SK-N-MC (cell line): ENCODE measurements around the gene GPRC5C.

Source experiments
- DNase-seq: peaks from one replicate; pipeline ENCODE4 v3.0.0-alpha.2; 2011; ENCODE audit warnings: low read depth, low spot score
- H3K27ac ChIP-seq: fragments of 200-600 bp; sonication (generic); 2 replicates; pipeline ENCODE4 v1.5.1; 2016; ENCODE audit warnings: mixed run types
- H3K36me3 ChIP-seq: fragments of 200-600 bp; sonication (generic); 2 replicates; pipeline ENCODE4 v1.6.1; 2017; ENCODE audit warnings: antibody characterized with exemption, low read length, mixed read lengths; ENCODE audit not compliant: insufficient read depth
- H3K4me3 ChIP-seq: fragments of 200-600 bp; sonication (generic); 2 replicates; pipeline ENCODE4 v1.5.1; 2016
- H3K9ac ChIP-seq: fragments of 200-600 bp; sonication (generic); 2 replicates; pipeline ENCODE4 v1.8.0; 2017; ENCODE audit warnings: mixed run types, mixed read lengths; ENCODE audit not compliant: insufficient read length
- H3K9me3 ChIP-seq: fragments of 200-600 bp; sonication (generic); 2 replicates; pipeline ENCODE4 v1.6.1; 2017; ENCODE audit warnings: low read depth, mild to moderate bottlenecking, antibody characterized with exemption, low read length, moderate library complexity, mixed read lengths
- EZH2 ChIP-seq: fragments of 200-600 bp; sonication (generic); IDR thresholded peaks from one replicate; pipeline ENCODE4 v1.6.1; 2017; ENCODE audit warnings: antibody characterized with exemption
- FOXP2 ChIP-seq: optimal IDR thresholded peaks from 2 replicates; pipeline ENCODE3; 2011; ENCODE audit warnings: mild to moderate bottlenecking, moderate library complexity; ENCODE audit not compliant: insufficient read depth; ENCODE audit errors: extremely low read length, control extremely low read depth
- POLR2AphosphoS5 ChIP-seq: IDR thresholded peaks from 2 replicates; pipeline ENCODE4 v1.6.1; 2012; ENCODE audit warnings: mild to moderate bottlenecking, low read depth, low read length, borderline replicate concordance

Gene GPRC5C

GRCh38 chr17:74390680-74391653 is 40.9 kb upstream of the GPRC5C start:
- no peak for DNase-seq
- H3K9ac ChIP-seq: no peak overlapping the region
- no peaks in the 10 kb centered on the region for H3K36me3 ChIP-seq
- H3K9me3 ChIP-seq: no peaks in the 10 kb centered on the region
- no peak overlapping the region for H3K4me3 ChIP-seq
- no peak overlapping the region for H3K27ac ChIP-seq
- no peak for TF ChIP-seq EZH2
- no peak for TF ChIP-seq FOXP2
- no peak for TF ChIP-seq POLR2AphosphoS5

GRCh38 chr17:74391771-74392170 is 40.1 kb upstream of the GPRC5C start:
- Histone ChIP-seq H3K36me3 (no peaks in the 10 kb centered on the region), H3K27ac (no peak overlapping the region), H3K9me3 (no peaks in the 10 kb centered on the region), H3K9ac (no peak overlapping the region), H3K4me3 (no peak overlapping the region)
- no peak for DNase-seq
- TF ChIP-seq POLR2AphosphoS5: no peak
- no peak for TF ChIP-seq FOXP2
- TF ChIP-seq EZH2: no peak

- no peaks in the 10 kb centered on the region for H3K9me3 ChIP-seq
- DNase-seq: no peak
- no peak overlapping the region for H3K27ac ChIP-seq
- TF ChIP-seq EZH2 (no peak), POLR2AphosphoS5 (no peak), FOXP2 (no peak)
- H3K36me3 ChIP-seq: no peaks in the 10 kb centered on the region
- no peak overlapping the region for H3K9ac ChIP-seq
- no peak overlapping the region for H3K4me3 ChIP-seq
Observed at GRCh38 chr17:74392848-74393247, 39.0 kb upstream of the GPRC5C start.

- no peaks in the 10 kb centered on the region for H3K9me3 ChIP-seq
- TF ChIP-seq FOXP2: no peak
- no peak for TF ChIP-seq EZH2
- TF ChIP-seq POLR2AphosphoS5: no peak
- H3K27ac ChIP-seq: no peak overlapping the region
- H3K4me3 ChIP-seq: no peak overlapping the region
- no peaks in the 10 kb centered on the region for H3K36me3 ChIP-seq
- H3K9ac ChIP-seq: no peak overlapping the region
- DNase-seq: no peak
Observed at GRCh38 chr17:74393346-74393942, 38.4 kb upstream of the GPRC5C start.

GRCh38 chr17:74394275-74394950 is 37.5 kb upstream of the GPRC5C start:
- no peak for TF ChIP-seq EZH2
- TF ChIP-seq POLR2AphosphoS5: no peak
- no peak for TF ChIP-seq FOXP2
- H3K27ac ChIP-seq: no peak overlapping the region
- H3K4me3 ChIP-seq: no peak overlapping the region
- no peak for DNase-seq
- no peaks in the 10 kb centered on the region for H3K36me3 ChIP-seq
- H3K9ac ChIP-seq: no peak overlapping the region
- H3K9me3 ChIP-seq: no peaks in the 10 kb centered on the region

GRCh38 chr17:74394977-74395376 is 36.9 kb upstream of the GPRC5C start:
- no peak for TF ChIP-seq EZH2
- TF ChIP-seq POLR2AphosphoS5: no peak
- TF ChIP-seq FOXP2: no peak
- no peak overlapping the region for H3K9ac ChIP-seq
- H3K9me3 ChIP-seq: no peaks in the 10 kb centered on the region
- H3K27ac ChIP-seq: no peak overlapping the region
- DNase-seq: no peak
- no peaks in the 10 kb centered on the region for H3K36me3 ChIP-seq
- no peak overlapping the region for H3K4me3 ChIP-seq

GRCh38 chr17:74396567-74396966 is 35.3 kb upstream of the GPRC5C start:
- no peak for DNase-seq
- Histone ChIP-seq H3K4me3 (no peak overlapping the region), H3K27ac (no peak overlapping the region), H3K36me3 (no peaks in the 10 kb centered on the region), H3K9ac (no peak overlapping the region), H3K9me3 (no peaks in the 10 kb centered on the region)
- TF ChIP-seq EZH2: no peak
- TF ChIP-seq FOXP2: no peak
- TF ChIP-seq POLR2AphosphoS5: no peak

- Histone ChIP-seq H3K4me3 (no peak overlapping the region), H3K9me3 (no peaks in the 10 kb centered on the region), H3K27ac (no peak overlapping the region), H3K9ac (no peak overlapping the region), H3K36me3 (no peaks in the 10 kb centered on the region)
- no peak for DNase-seq
- TF ChIP-seq FOXP2 (no peak), EZH2 (no peak)
Observed at GRCh38 chr17:74402048-74402447, 29.8 kb upstream of the GPRC5C start.
